MM.1S (cell line): ENCODE results near the gene PEX14.

Source experiments
- DNase-seq: peaks from one replicate; pipeline ENCODE4 v3.0.0-alpha.2; 2015
- H2AFZ ChIP-seq: fragments of 300-600 bp; sonication (generic); 2 replicates; pipeline ENCODE4 v1.6.0; 2016; ENCODE audit warnings: antibody characterized with exemption, low read length
- H3F3A ChIP-seq: fragments of 300-600 bp; sonication (generic); 2 replicates; pipeline ENCODE4 v1.6.1; 2016; ENCODE audit warnings: mild to moderate bottlenecking, antibody characterized with exemption, low read length, moderate library complexity, mixed read lengths; ENCODE audit not compliant: insufficient read depth
- H3K27ac ChIP-seq: fragments of 300-600 bp; sonication (generic); 2 replicates; pipeline ENCODE4 v1.5.1; 2016; ENCODE audit warnings: mild to moderate bottlenecking, low read length
- H3K27me3 ChIP-seq: fragments of 300-600 bp; sonication (generic); replicated peaks from 2 replicates; pipeline ENCODE4 v1.6.0; 2016; ENCODE audit warnings: low read length; ENCODE audit not compliant: insufficient read depth
- H3K36me3 ChIP-seq: fragments of 300-600 bp; sonication (generic); replicated peaks from 2 replicates; pipeline ENCODE4 v1.6.1; 2016; ENCODE audit warnings: mild to moderate bottlenecking, low read length, mixed read lengths; ENCODE audit not compliant: insufficient read depth
- H3K4me1 ChIP-seq: fragments of 300-600 bp; sonication (generic); 2 replicates; pipeline ENCODE4 v1.6.1; 2016; ENCODE audit warnings: low read length, mixed read lengths
- H3K4me2 ChIP-seq: fragments of 300-600 bp; sonication (generic); 2 replicates; pipeline ENCODE4 v1.6.0; 2016; ENCODE audit warnings: low read depth, low read length
- H3K4me3 ChIP-seq: fragments of 300-600 bp; sonication (generic); 2 replicates; pipeline ENCODE4 v1.5.1; 2016; ENCODE audit warnings: low read length, mixed read lengths
- H3K79me2 ChIP-seq: fragments of 300-600 bp; sonication (generic); 2 replicates; pipeline ENCODE4 v1.6.1; 2016; ENCODE audit warnings: mixed run types, low read length, mixed read lengths
- H3K9ac ChIP-seq: fragments of 300-600 bp; sonication (generic); 2 replicates; pipeline ENCODE4 v1.6.1; 2016; ENCODE audit warnings: low read length, mixed read lengths
- H3K9me2 ChIP-seq: fragments of 300-600 bp; sonication (generic); replicated peaks from 2 replicates; pipeline ENCODE4 v1.6.1; 2016; ENCODE audit warnings: mild to moderate bottlenecking, low read length, mixed read lengths; ENCODE audit not compliant: insufficient read depth
- H3K9me3 ChIP-seq: fragments of 300-600 bp; sonication (generic); replicated peaks from 2 replicates; pipeline ENCODE4 v1.6.1; 2016; ENCODE audit warnings: mild to moderate bottlenecking, low read length, mixed read lengths; ENCODE audit not compliant: insufficient read depth
- H4K20me1 ChIP-seq: fragments of 300-600 bp; sonication (generic); 2 replicates; pipeline ENCODE4 v1.6.1; 2016; ENCODE audit warnings: mild to moderate bottlenecking, low read length, moderate library complexity, mixed read lengths; ENCODE audit not compliant: insufficient read depth
- CTCF ChIP-seq: fragments of 300-600 bp; sonication (generic); IDR thresholded peaks from 2 replicates; pipeline ENCODE4 v1.5.1; 2016; ENCODE audit warnings: antibody characterized with exemption, low read length, mixed read lengths
- EZH2 ChIP-seq: fragments of 300-600 bp; sonication (generic); optimal IDR thresholded peaks from 2 replicates; pipeline ENCODE3; 2017; ENCODE audit warnings: low read depth, mild to moderate bottlenecking, antibody characterized with exemption, low read length, mixed read lengths
- EZH2phosphoT487 ChIP-seq: fragments of 300-600 bp; sonication (generic); IDR thresholded peaks from 2 replicates; pipeline ENCODE4 v1.6.1; 2018; ENCODE audit warnings: antibody characterized with exemption, low read length

PEX14 gene

GRCh38 chr1:10669570-10669969, 194.8 kb downstream of the PEX14 start:
- Histone ChIP-seq H3K9me2 (no peaks in the 10 kb centered on the region), H3K4me3 (no peak overlapping the region), H3K9ac (no peak overlapping the region), H3K4me1 (no peaks in the 10 kb centered on the region), H3F3A (no peaks in the 10 kb centered on the region), H3K79me2 (no peaks in the 10 kb centered on the region), H3K4me2 (no peak overlapping the region), H3K9me3 (no peaks in the 10 kb centered on the region), H4K20me1 (no peaks in the 10 kb centered on the region), H2AFZ (no peak overlapping the region), H3K36me3 (no peaks in the 10 kb centered on the region), H3K27me3 (peaks cover 98% of the 10 kb centered on the region), H3K27ac (no peak overlapping the region)
- DNase-seq: no peak
- no peak for TF ChIP-seq CTCF

- Histone ChIP-seq H3K9me2 (no peaks in the 10 kb centered on the region), H3K9ac (no peak overlapping the region), H3K79me2 (no peaks in the 10 kb centered on the region), H4K20me1 (no peaks in the 10 kb centered on the region), H3K27ac (no peak overlapping the region), H3K4me3 (no peak overlapping the region), H3F3A (no peaks in the 10 kb centered on the region), H3K4me1 (no peaks in the 10 kb centered on the region), H3K4me2 (no peak overlapping the region), H3K9me3 (no peaks in the 10 kb centered on the region), H3K36me3 (no peaks in the 10 kb centered on the region), H3K27me3 (peaks cover 99% of the 10 kb centered on the region), H2AFZ (no peak overlapping the region)
- no peak for DNase-seq
- TF ChIP-seq CTCF: no peak
- no peak for TF ChIP-seq EZH2
- TF ChIP-seq EZH2phosphoT487: no peak
Measured at GRCh38 chr1:10670190-10670589, 195.4 kb downstream of the PEX14 start.

GRCh38 chr1:10671090-10671489, 196.3 kb downstream of the PEX14 start:
- no peak for DNase-seq
- Histone ChIP-seq H3K4me1 (no peaks in the 10 kb centered on the region), H3K27ac (no peak overlapping the region)

More at GRCh38 chr1:10671090-10671489, 196.3 kb downstream of the PEX14 start:
- Histone ChIP-seq H4K20me1 (no peaks in the 10 kb centered on the region), H3K4me3 (no peak overlapping the region), H3K9me2 (no peaks in the 10 kb centered on the region), H3K27me3 (peaks cover 99% of the 10 kb centered on the region), H3K9me3 (no peaks in the 10 kb centered on the region), H3K4me2 (no peak overlapping the region), H3K79me2 (no peaks in the 10 kb centered on the region), H3K36me3 (no peaks in the 10 kb centered on the region), H3F3A (no peaks in the 10 kb centered on the region), H3K9ac (no peak overlapping the region), H2AFZ (no peak overlapping the region)
- TF ChIP-seq EZH2phosphoT487: no peak
- TF ChIP-seq CTCF: no peak
- TF ChIP-seq EZH2: no peak
